ENCODE measurements around the gene C19orf18. TPM values are rescaled to one million over a fixed set of nuclear protein-coding genes. Genes with fewer than 3 reads are reported as not detected.

C19orf18 gene
- total and polyA plus RNA-seq, 4 donors, result 0.24 to 2.0 (median 1.3) TPM

DNA sequence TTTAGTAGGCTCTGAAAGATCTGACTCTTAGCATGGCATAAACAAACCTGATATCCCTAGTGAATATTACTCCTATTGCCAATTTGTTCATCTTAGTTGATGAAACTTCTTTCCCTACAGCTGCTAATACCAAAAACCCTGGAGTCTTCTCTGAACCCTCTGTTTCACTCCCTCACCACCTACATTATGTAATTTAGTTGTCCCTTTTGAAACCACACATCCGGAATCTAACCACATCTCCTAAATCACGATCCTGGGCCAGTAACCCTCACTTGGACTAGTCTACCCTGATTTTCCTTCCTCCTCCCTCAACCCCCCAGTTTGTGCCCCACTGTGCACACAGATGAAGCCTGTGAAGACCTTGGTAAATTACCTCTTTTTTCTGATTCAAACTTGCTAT, 28.0 kb downstream of the C19orf18 start:
- H3K4me3 ChIP-seq, result peak overlapping the region; percentile 90
- WGBS, 2 donors, result 41 to 59% methylated on average over 2 of the region's 2 CpGs
- H3K4me1 ChIP-seq (ENCODE audit: control insufficient read depth in 5 of 5, insufficient read depth in 5 of 5, low read length in 5 of 5), result peaks cover 0 to 8% (median 5%) of the 10 kb centered on the region in 5 donors
- H3K9ac ChIP-seq (ENCODE audit: insufficient read depth in 1 of 2, low read length in 2 of 2), result no peak overlapping the region
- ATAC-seq (ENCODE audit: insufficient read depth, low FRiP score) (no peak), DNase-seq (no peak)
- TF ChIP-seq, protein P1, sequence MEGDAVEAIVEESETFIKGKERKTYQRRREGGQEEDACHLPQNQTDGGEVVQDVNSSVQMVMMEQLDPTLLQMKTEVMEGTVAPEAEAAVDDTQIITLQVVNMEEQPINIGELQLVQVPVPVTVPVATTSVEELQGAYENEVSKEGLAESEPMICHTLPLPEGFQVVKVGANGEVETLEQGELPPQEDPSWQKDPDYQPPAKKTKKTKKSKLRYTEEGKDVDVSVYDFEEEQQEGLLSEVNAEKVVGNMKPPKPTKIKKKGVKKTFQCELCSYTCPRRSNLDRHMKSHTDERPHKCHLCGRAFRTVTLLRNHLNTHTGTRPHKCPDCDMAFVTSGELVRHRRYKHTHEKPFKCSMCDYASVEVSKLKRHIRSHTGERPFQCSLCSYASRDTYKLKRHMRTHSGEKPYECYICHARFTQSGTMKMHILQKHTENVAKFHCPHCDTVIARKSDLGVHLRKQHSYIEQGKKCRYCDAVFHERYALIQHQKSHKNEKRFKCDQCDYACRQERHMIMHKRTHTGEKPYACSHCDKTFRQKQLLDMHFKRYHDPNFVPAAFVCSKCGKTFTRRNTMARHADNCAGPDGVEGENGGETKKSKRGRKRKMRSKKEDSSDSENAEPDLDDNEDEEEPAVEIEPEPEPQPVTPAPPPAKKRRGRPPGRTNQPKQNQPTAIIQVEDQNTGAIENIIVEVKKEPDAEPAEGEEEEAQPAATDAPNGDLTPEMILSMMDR (IDR thresholded peaks at IDR 0.05; ENCODE audit: control extremely low read depth, extremely low read depth), result no peak
- peaks cover 21 to 41% (median 29%) of the 10 kb centered on the region in 4 donors for H3K36me3 ChIP-seq (ENCODE audit: control insufficient read depth in 4 of 4, insufficient read depth in 4 of 4, low read length in 4 of 4)
- peaks cover 0 to 61% (median 26%) of the 10 kb centered on the region in 4 donors for H3K9me3 ChIP-seq (ENCODE audit: control insufficient read depth in 4 of 4, insufficient read depth in 3 of 4, low read length in 3 of 4)
- no peaks in the 10 kb centered on the region for H3K27me3 ChIP-seq (ENCODE audit: control insufficient read depth in 3 of 3, insufficient read depth in 3 of 3, low read length in 2 of 3)
- no peak overlapping the region for H3K27ac ChIP-seq (ENCODE audit: low read depth in 1 of 2, low read length in 1 of 2)

DNA sequence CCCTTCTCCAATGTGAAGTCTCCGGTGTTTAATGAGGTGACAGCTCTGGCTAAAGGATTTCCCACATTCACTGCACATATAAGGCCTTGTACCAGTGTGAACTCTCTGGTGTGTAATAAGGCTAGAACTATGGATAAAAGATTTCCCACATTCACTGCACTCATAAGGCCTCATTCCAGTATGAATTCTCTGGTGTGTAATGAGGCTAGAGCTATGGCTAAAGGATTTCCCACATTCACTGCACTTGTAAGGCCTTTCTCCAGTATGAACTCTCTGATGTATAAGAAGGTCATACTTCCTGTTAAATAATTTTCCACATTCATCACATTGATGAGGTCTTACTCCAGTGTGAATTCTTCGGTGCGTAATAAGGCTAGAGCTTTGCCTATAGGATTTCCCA, 32.7 kb downstream of the C19orf18 start:
- ATAC-seq (ENCODE audit: insufficient read depth, low FRiP score), result no peak
- Histone ChIP-seq H3K9me3 (ENCODE audit: control insufficient read depth in 4 of 4, insufficient read depth in 3 of 4, low read length in 3 of 4) (peaks cover 0 to 58% (median 34%) of the 10 kb centered on the region in 4 donors), H3K27me3 (ENCODE audit: control insufficient read depth in 3 of 3, insufficient read depth in 3 of 3, low read length in 2 of 3) (no peaks in the 10 kb centered on the region), H3K9ac (ENCODE audit: insufficient read depth in 1 of 2, low read length in 2 of 2) (no peak overlapping the region), H3K36me3 (ENCODE audit: control insufficient read depth in 4 of 4, insufficient read depth in 4 of 4, low read length in 4 of 4) (peaks cover 28 to 53% (median 41%) of the 10 kb centered on the region in 4 donors), H3K4me3 (no peak overlapping the region), H3K4me1 (ENCODE audit: control insufficient read depth in 5 of 5, insufficient read depth in 5 of 5, low read length in 5 of 5) (peaks cover 0 to 5% (median 3%) of the 10 kb centered on the region in 5 donors), H3K27ac (ENCODE audit: low read depth in 1 of 2, low read length in 1 of 2) (no peak overlapping the region)
- DNase-seq, result no peak
- TF ChIP-seq, protein P1 (IDR thresholded peaks at IDR 0.05; ENCODE audit: control extremely low read depth, extremely low read depth), result no peak
- WGBS, 2 donors, result 96 to 99% methylated on average over 3 of the region's 3 CpGs

GRCh38 chr19:57935731-57936130, 38.6 kb downstream of the C19orf18 start:
- H3K4me1 ChIP-seq (ENCODE audit: control insufficient read depth in 5 of 5, insufficient read depth in 5 of 5, low read length in 5 of 5), result peaks cover 0 to 5% (median 3%) of the 10 kb centered on the region in 5 donors
- H3K9me3 ChIP-seq (ENCODE audit: control insufficient read depth in 4 of 4, insufficient read depth in 3 of 4, low read length in 3 of 4), result peaks cover 0 to 49% (median 30%) of the 10 kb centered on the region in 4 donors
- H3K4me3 ChIP-seq, result no peak overlapping the region
- H3K27me3 ChIP-seq (ENCODE audit: control insufficient read depth in 3 of 3, insufficient read depth in 3 of 3, low read length in 2 of 3), result no peaks in the 10 kb centered on the region
- H3K27ac ChIP-seq (ENCODE audit: low read depth in 1 of 2, low read length in 1 of 2), result no peak overlapping the region
- TF ChIP-seq, protein P1 (IDR thresholded peaks at IDR 0.05; ENCODE audit: control extremely low read depth, extremely low read depth), result no peak
- ATAC-seq (ENCODE audit: insufficient read depth, low FRiP score), result no peak
- H3K9ac ChIP-seq (ENCODE audit: insufficient read depth in 1 of 2, low read length in 2 of 2), result no peak overlapping the region
- peaks cover 3 to 36% (median 18%) of the 10 kb centered on the region in 4 donors for H3K36me3 ChIP-seq (ENCODE audit: control insufficient read depth in 4 of 4, insufficient read depth in 4 of 4, low read length in 4 of 4)
- 91% methylated on average over 12 of the region's 12 CpGs for WGBS, 2 donors
- no peak for DNase-seq

Data from lung (tissue), 12 donors.